PC-9 (cell line): ENCODE measurements around the gene USP36. TPM values are rescaled to one million over a fixed set of nuclear protein-coding genes. Genes with fewer than 3 reads are reported as not detected.

Source experiments
- BruUV-seq: library from RNA; stranded (reverse); fragments of 400-500 nt; replicated peaks from 2 replicates; lab custom pipeline; 2021; lab: Mats Ljungman, UMichigan
- CTCF ChIA-PET: fragments of 300-600 bp; sonication (Branson Sonifier 250); formaldehyde crosslinking; loops from one replicate; lab custom pipeline; 2022; ENCODE audit warnings: antibody characterized with exemption; lab: Charles Lee
- POLR2A ChIA-PET: fragments of 300-600 bp; sonication (Branson Sonifier 250); formaldehyde crosslinking; loops from one replicate; lab custom pipeline; 2022; ENCODE audit warnings: antibody characterized with exemption; ENCODE audit not compliant: unreplicated experiment; lab: Charles Lee
- DNase-seq, 2 experiments: peaks; one replicate each; pipeline versions ENCODE4 v3.0.0 to v3.0.0-alpha.2; 2015 to 2022; ENCODE audit warnings: mixed read lengths in 1 of 2
- H2AFZ ChIP-seq: fragments of 200-600 bp; sonication (generic); 2 replicates; pipeline ENCODE4 v1.8.1; 2017; ENCODE audit warnings: antibody characterized with exemption
- H3F3A ChIP-seq: fragments of 200-600 bp; sonication (generic); 2 replicates; pipeline ENCODE4 v1.8.1; 2017; ENCODE audit warnings: antibody characterized with exemption, mild to moderate bottlenecking, low read depth; ENCODE audit not compliant: insufficient read depth
- H3K27ac ChIP-seq: fragments of 200-600 bp; sonication (generic); 2 replicates; pipeline ENCODE4 v1.6.1; 2016; ENCODE audit warnings: mixed run types
- H3K27me3 ChIP-seq: fragments of 200-600 bp; sonication (generic); 2 replicates; pipeline ENCODE4 v1.6.1; 2016; ENCODE audit warnings: low read depth, mixed run types; ENCODE audit not compliant: insufficient read depth
- H3K36me3 ChIP-seq: fragments of 200-600 bp; sonication (generic); 2 replicates; pipeline ENCODE4 v1.6.1; 2016; ENCODE audit warnings: low read depth, mixed run types
- H3K4me1 ChIP-seq: fragments of 200-600 bp; sonication (generic); replicated peaks from 2 replicates; pipeline ENCODE4 v1.6.1; 2016; ENCODE audit warnings: mixed run types; ENCODE audit not compliant: insufficient read depth
- H3K4me2 ChIP-seq: fragments of 200-600 bp; sonication (generic); 2 replicates; pipeline ENCODE4 v1.6.1; 2017; ENCODE audit warnings: mixed run types
- H3K4me3 ChIP-seq: fragments of 200-600 bp; sonication (generic); 2 replicates; pipeline ENCODE4 v1.6.1; 2016; ENCODE audit warnings: mixed run types
- H3K79me2 ChIP-seq: fragments of 200-600 bp; sonication (generic); 2 replicates; pipeline ENCODE4 v1.6.1; 2017; ENCODE audit warnings: low read depth, mixed run types
- H3K9me2 ChIP-seq: fragments of 200-600 bp; sonication (generic); 2 replicates; pipeline ENCODE4 v1.8.1; 2017; ENCODE audit warnings: mild to moderate bottlenecking; ENCODE audit not compliant: insufficient read depth
- H3K9me3 ChIP-seq: fragments of 200-600 bp; sonication (generic); 2 replicates; pipeline ENCODE4 v1.8.1; 2016; ENCODE audit warnings: low read depth; ENCODE audit not compliant: insufficient read depth
- H4K20me1 ChIP-seq: fragments of 200-600 bp; sonication (generic); 2 replicates; pipeline ENCODE4 v1.8.1; 2017; ENCODE audit not compliant: insufficient read depth
- CTCF ChIP-seq: fragments of 200-600 bp; sonication (generic); conservative IDR thresholded peaks from 2 replicates; pipeline ENCODE4 v1.6.1; 2017; ENCODE audit warnings: mixed run types, antibody characterized with exemption, mild to moderate bottlenecking, moderate library complexity
- EZH2 ChIP-seq: fragments of 200-600 bp; sonication (generic); IDR thresholded peaks from 2 replicates; pipeline ENCODE4 v1.8.0; 2017; ENCODE audit warnings: antibody characterized with exemption, low read depth
- intact Hi-C: fragments of 100-400 bp; cut with micrococcal nuclease; formaldehyde crosslinking; loops from one replicate; pipeline ENCODE4 v1.10.0; 2022; ENCODE audit not compliant: unreplicated experiment
- total RNA-seq: library from RNA; stranded (reverse); gene quantifications from 2 replicates; pipeline ENCODE4 v1.2.3, GENCODE V29; 2021

Gene USP36
- total RNA-seq, 1 experiment from 2014 or later = 46.2 TPM

- H3K79me2 ChIP-seq = no peaks in the 10 kb centered on the region
- no TSS peak for BruUV-seq
- H3K4me3 ChIP-seq = no peak overlapping the region
- no peaks in the 10 kb centered on the region for H3K4me1 ChIP-seq
- H4K20me1 ChIP-seq = no peaks in the 10 kb centered on the region; the same call in 1 of the 2 replicates
- ChIA-PET POLR2A (interaction anchor here (0.7 kb wide), 1 partner anchor 510 kb away, joined by 5 read pairs; no protein-coding TSS in a partner anchor), CTCF (interaction anchor here (0.6 kb wide), 1 partner anchor 47 kb away, joined by 3 read pairs; no protein-coding TSS in a partner anchor)
- no peaks in the 10 kb centered on the region for H3K27me3 ChIP-seq
- H3F3A ChIP-seq = no peaks in the 10 kb centered on the region
- H3K36me3 ChIP-seq = peaks cover 13% of the 10 kb centered on the region; the same call in 1 of the 2 replicates
- intact Hi-C loops = no loop called here
- TF ChIP-seq CTCF (no peak), EZH2 (no peak)
- no peak overlapping the region for H2AFZ ChIP-seq
- no peaks in the 10 kb centered on the region for H3K9me3 ChIP-seq
- H3K4me2 ChIP-seq = no peak overlapping the region
- DNase-seq = no peak
- H3K27ac ChIP-seq = no peak overlapping the region
- no peaks in the 10 kb centered on the region for H3K9me2 ChIP-seq
Observed at GRCh38 chr17:78818932-78819331, 21.7 kb downstream of the USP36 start.

- ChIA-PET CTCF (no interaction called here), POLR2A (interaction anchor here (0.7 kb wide), 1 partner anchor 510 kb away, joined by 5 read pairs; no protein-coding TSS in a partner anchor)
- TF ChIP-seq EZH2 (no peak), CTCF (no peak)
- H3K9me2 ChIP-seq = no peaks in the 10 kb centered on the region
- no peak overlapping the region for H3K27ac ChIP-seq
- H3K9me3 ChIP-seq = no peaks in the 10 kb centered on the region
- H3K27me3 ChIP-seq = no peaks in the 10 kb centered on the region
- intact Hi-C loops = no loop called here
- H3F3A ChIP-seq = no peaks in the 10 kb centered on the region
- H3K4me1 ChIP-seq = no peaks in the 10 kb centered on the region
- DNase-seq = no peak
- BruUV-seq = no TSS peak
- H3K79me2 ChIP-seq = no peaks in the 10 kb centered on the region
- H2AFZ ChIP-seq = no peak overlapping the region
- H3K4me3 ChIP-seq = no peak overlapping the region
- no peak overlapping the region for H3K4me2 ChIP-seq
- H4K20me1 ChIP-seq = no peaks in the 10 kb centered on the region; the same call in 1 of the 2 replicates
- peaks cover 13% of the 10 kb centered on the region; the same call in 1 of the 2 replicates for H3K36me3 ChIP-seq
Observed at GRCh38 chr17:78818152-78818846, 22.3 kb downstream of the USP36 start.

GRCh38 chr17:78817123-78817522, 23.5 kb downstream of the USP36 start:
- Histone ChIP-seq H3K27ac (no peak overlapping the region), H3K9me2 (no peaks in the 10 kb centered on the region), H3K27me3 (no peaks in the 10 kb centered on the region), H3K9me3 (no peaks in the 10 kb centered on the region), H3K4me3 (no peak overlapping the region), H3K79me2 (no peaks in the 10 kb centered on the region), H3K4me1 (no peaks in the 10 kb centered on the region), H3K4me2 (no peak overlapping the region), H3K36me3 (peaks cover 13% of the 10 kb centered on the region; the same call in 1 of the 2 replicates), H3F3A (no peaks in the 10 kb centered on the region), H2AFZ (no peak overlapping the region), H4K20me1 (no peaks in the 10 kb centered on the region)
- CTCF ChIA-PET = no interaction called here
- no TSS peak for BruUV-seq
- no peak for DNase-seq
- intact Hi-C loops = no loop called here
- TF ChIP-seq EZH2 (no peak), CTCF (no peak)
- POLR2A ChIA-PET = no interaction called here
